Measurements from ENCODE around the gene KLK8. TPM values are rescaled to one million over a fixed set of nuclear protein-coding genes. Genes with fewer than 3 reads are reported as not detected.

KLK8 gene
- total and polyA plus RNA-seq, 7 donors: not detected

DNA sequence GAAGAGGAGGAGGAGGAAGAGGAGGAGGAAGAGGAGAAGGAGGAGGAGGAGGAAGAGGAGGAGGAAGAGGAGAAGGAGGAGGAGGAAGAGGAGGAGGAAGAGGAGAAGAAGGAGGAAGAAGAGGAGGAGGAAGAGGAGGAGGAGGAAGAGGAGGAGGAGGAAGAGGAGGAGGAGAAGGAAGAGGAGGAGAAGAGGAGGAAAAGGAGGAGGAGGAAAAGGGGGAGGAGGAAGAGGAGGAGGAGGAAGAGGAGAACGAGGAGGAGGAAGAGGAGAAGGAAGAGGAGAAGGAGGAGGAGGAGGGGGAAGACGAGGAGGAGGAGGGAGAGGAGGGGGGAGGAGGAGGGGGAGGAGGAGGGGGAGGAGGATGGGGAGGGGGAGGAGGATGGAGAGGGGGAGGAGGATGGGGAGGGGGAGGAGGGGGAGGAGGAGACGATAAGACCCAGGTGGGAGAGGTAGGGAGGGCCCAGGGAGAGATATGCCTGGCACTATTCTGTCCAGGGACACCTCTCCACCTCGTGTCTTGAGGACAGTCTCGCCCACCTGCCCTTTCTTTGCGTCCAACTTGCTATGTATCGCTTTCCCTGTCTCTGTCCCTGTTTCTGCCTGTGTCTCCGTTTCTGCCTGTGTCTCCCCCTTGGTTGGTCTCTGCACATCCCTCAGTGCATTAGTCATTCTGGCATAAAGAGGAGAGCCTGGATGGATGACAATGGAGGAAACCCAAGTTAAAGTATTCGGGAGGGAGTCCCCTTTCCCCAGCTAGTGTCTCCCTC, 41.5 kb downstream of the KLK8 start:
- peaks cover 0 to 24% (median 0%) of the 10 kb centered on the region in 3 donors for H3K27me3 ChIP-seq

DNA sequence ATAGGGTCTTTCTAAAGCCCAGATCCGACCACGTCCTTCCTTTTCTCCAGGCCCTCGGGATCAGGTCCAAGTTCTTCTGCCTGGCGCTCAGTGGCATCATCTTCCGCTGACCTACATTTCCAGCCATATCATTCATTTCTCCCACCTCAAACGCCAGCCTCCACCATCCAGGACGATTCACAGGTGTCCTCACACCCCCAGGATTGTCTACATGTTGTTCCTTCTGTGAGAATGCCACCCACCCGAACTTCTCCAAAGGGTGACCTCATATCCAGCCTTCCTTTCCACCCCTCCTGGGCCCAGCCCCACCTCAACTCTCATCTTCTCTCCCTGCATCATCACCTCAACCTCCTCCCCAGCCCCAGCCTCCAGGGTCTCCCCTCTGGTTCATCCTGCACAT, 43.8 kb downstream of the KLK8 start:
- intact Hi-C loops (cut with DNase I): no loop called here
- no peak overlapping the region for H3K27ac ChIP-seq
- no peaks in the 10 kb centered on the region for H3K9me3 ChIP-seq
- TF ChIP-seq, protein P1, sequence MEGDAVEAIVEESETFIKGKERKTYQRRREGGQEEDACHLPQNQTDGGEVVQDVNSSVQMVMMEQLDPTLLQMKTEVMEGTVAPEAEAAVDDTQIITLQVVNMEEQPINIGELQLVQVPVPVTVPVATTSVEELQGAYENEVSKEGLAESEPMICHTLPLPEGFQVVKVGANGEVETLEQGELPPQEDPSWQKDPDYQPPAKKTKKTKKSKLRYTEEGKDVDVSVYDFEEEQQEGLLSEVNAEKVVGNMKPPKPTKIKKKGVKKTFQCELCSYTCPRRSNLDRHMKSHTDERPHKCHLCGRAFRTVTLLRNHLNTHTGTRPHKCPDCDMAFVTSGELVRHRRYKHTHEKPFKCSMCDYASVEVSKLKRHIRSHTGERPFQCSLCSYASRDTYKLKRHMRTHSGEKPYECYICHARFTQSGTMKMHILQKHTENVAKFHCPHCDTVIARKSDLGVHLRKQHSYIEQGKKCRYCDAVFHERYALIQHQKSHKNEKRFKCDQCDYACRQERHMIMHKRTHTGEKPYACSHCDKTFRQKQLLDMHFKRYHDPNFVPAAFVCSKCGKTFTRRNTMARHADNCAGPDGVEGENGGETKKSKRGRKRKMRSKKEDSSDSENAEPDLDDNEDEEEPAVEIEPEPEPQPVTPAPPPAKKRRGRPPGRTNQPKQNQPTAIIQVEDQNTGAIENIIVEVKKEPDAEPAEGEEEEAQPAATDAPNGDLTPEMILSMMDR (IDR thresholded peaks at IDR 0.05): no peak
- no peak for TF ChIP-seq EP300 (IDR thresholded peaks at IDR 0.05)
- TF ChIP-seq POLR2A (IDR thresholded peaks at IDR 0.05): no peak
- TF ChIP-seq POLR2AphosphoS5 (IDR thresholded peaks at IDR 0.05): no peak
- H3K36me3 ChIP-seq: no peaks in the 10 kb centered on the region
- H3K4me3 ChIP-seq: no peak overlapping the region
- 66 to 71% methylated on average over 8 of the region's 8 CpGs for WGBS, 2 donors
- H3K4me1 ChIP-seq: no peaks in the 10 kb centered on the region
- peaks cover 0 to 24% (median 0%) of the 10 kb centered on the region in 3 donors for H3K27me3 ChIP-seq
- DNase-seq: no peak

More for the DNA sequence above, 41.5 kb downstream of the KLK8 start:
- no peak for DNase-seq
- intact Hi-C loops (cut with DNase I): no loop called here
- WGBS, 2 donors: 44 to 61% methylated on average over 8 of the region's 9 CpGs
- Histone ChIP-seq H3K4me1 (no peaks in the 10 kb centered on the region), H3K27ac (no peak overlapping the region), H3K36me3 (no peaks in the 10 kb centered on the region), H3K4me3 (no peak overlapping the region), H3K9me3 (no peaks in the 10 kb centered on the region)
- TF ChIP-seq EP300 (IDR thresholded peaks at IDR 0.05): no peak
- TF ChIP-seq POLR2A (IDR thresholded peaks at IDR 0.05): no peak
- TF ChIP-seq, protein P1 (IDR thresholded peaks at IDR 0.05): no peak

DNA sequence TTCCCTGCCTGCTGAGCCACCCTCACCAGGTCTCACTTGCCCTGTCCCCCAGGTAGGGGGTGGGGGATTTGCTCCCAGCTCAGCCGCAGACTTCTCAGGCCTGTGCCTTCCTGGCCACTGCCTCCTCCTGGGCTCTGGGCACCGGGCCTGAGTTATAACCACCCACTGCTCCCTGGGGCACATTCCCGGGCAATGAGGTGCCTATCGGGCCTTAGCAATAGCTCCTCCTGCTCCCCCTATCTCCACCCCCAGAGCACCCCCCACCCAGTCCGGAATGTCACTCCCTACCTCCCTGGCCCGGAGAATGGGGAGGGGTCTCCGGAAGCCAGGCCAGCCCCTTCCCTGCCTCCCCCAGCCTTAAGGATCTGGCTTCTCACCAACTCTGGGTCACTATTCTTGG, 48.5 kb downstream of the KLK8 start, which contains the start of gene KLK5:
Gene KLK5, minus strand, starts transcription at position 129 of the 400 bp plus-strand sequence. CDS start 381 bp downstream, outside the sequence.
- no peak within 1 kb of the TSS for H3K4me3 ChIP-seq
- TF ChIP-seq POLR2AphosphoS5 (IDR thresholded peaks at IDR 0.05) (no peak), POLR2A (IDR thresholded peaks at IDR 0.05) (no peak), EP300 (IDR thresholded peaks at IDR 0.05) (no peak)
- TF ChIP-seq, protein P1 (IDR thresholded peaks at IDR 0.05): no peak
- H3K9me3 ChIP-seq: no peaks in the 10 kb centered on the region
- no peak for DNase-seq
- peaks cover 0 to 33% (median 8%) of the 10 kb centered on the region in 3 donors for H3K27me3 ChIP-seq
- H3K36me3 ChIP-seq: no peaks in the 10 kb centered on the region
- H3K27ac ChIP-seq: no peak within 1 kb of the TSS
- WGBS, 2 donors: 17 to 23% methylated on average over 7 of the region's 7 CpGs
- intact Hi-C loops (cut with DNase I): no loop called here
- no peaks in the 10 kb centered on the region for H3K4me1 ChIP-seq

DNA sequence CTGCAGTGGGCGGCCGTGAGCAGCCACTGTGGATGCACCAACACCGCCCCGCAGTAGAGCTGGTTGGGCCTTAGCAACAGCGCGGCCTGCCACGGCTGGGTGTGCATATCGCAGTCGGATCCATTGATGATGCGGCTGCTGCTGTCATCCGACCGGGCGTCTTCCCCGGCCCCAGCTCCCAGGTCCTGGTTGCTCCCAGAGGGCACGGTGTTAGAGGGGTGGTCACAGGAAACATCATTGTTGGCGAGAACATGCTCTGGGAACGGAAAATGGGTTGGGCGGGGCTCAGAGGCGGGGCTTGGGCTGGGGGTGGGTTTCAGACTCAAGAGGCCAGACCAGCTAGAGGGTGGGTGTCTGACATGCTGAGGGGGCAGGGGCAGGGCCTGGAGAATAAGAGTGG, 51.5 kb downstream of the KLK8 start:
- Histone ChIP-seq H3K36me3 (no peaks in the 10 kb centered on the region), H3K4me3 (no peak overlapping the region), H3K27ac (no peak overlapping the region), H3K27me3 (peaks cover 0 to 23% (median 8%) of the 10 kb centered on the region in 3 donors), H3K9me3 (no peaks in the 10 kb centered on the region), H3K4me1 (no peaks in the 10 kb centered on the region)
- WGBS, 2 donors: 66 to 69% methylated on average over 19 of the region's 19 CpGs
- DNase-seq: no peak
- TF ChIP-seq, protein P1 (IDR thresholded peaks at IDR 0.05): no peak
- TF ChIP-seq EP300 (IDR thresholded peaks at IDR 0.05) (no peak), POLR2AphosphoS5 (IDR thresholded peaks at IDR 0.05) (no peak), POLR2A (IDR thresholded peaks at IDR 0.05) (no peak)
- intact Hi-C loops (cut with DNase I): no loop called here

Measured in sigmoid colon (tissue), 7 donors.